HCT116 (cell line): ENCODE measurements around the gene OR6S1. TPM values are rescaled to one million over a fixed set of nuclear protein-coding genes. Genes with fewer than 3 reads are reported as not detected.

ENCODE experiments used
- ATAC-seq: fragments of 200-7000 bp; cut with Tn5 transposase; 2 replicates; pipeline ENCODE4 v1.9.1; 2020; ENCODE audit warnings: mild to moderate bottlenecking, moderate library complexity
- BruUV-seq: library from RNA; stranded (reverse); fragments of 400-500 nt; replicated peaks from 2 replicates; lab custom pipeline; 2021; lab: Mats Ljungman, UMichigan
- CTCF ChIA-PET: fragments of 300-600 bp; sonication (Branson Sonifier 250); formaldehyde crosslinking; loops from one replicate; lab custom pipeline; 2021; ENCODE audit warnings: antibody characterized with exemption; lab: Charles Lee
- POLR2A ChIA-PET: fragments of 300-600, 350-600 bp; sonication (Branson Sonifier 250); formaldehyde crosslinking; loops from one replicate; lab custom pipeline; 2021; ENCODE audit warnings: antibody characterized with exemption; lab: Charles Lee
- RAD21 ChIA-PET, 2 experiments: fragments of 300-600 bp; sonication (Branson Sonifier 250); formaldehyde crosslinking; loops; one replicate each; lab custom pipeline; 2023; ENCODE audit warnings: low total read pairs in 2 of 2; ENCODE audit not compliant: uncharacterized antibody in 2 of 2, unreplicated experiment in 2 of 2, low non-redundant PET in 1 of 2; lab: Charles Lee
- DNase-seq: peaks from one replicate; pipeline ENCODE4 v3.0.0-alpha.2; 2010; ENCODE audit warnings: low read depth, low spot score
- H2AFZ ChIP-seq: fragments of 200-600 bp; shearing (Covaris generic), sonication (generic); 2 replicates; pipeline ENCODE4 v1.6.1; 2017; ENCODE audit warnings: low read depth, mixed run types, mixed read lengths, antibody characterized with exemption, low read length; ENCODE audit not compliant: poor library complexity, severe bottlenecking
- H3K27ac ChIP-seq: 2 replicates; pipeline ENCODE4 v1.5.1; 2012; ENCODE audit warnings: low read depth, low read length
- H3K27me3 ChIP-seq: fragments of 200-600 bp; sonication (generic); 2 replicates; pipeline ENCODE4 v1.6.1; 2016; ENCODE audit warnings: mixed run types, low read length, mixed read lengths; ENCODE audit not compliant: insufficient read depth
- H3K36me3 ChIP-seq, 2 experiments: fragments of 200-500 bp in 1 of 2; fragments of 200-600 bp in 1 of 2; sonication (Bioruptor generic) in 1 of 2; sonication (generic) in 1 of 2; 2 replicates each; pipeline versions ENCODE4 v1.5.1 to v1.6.1; 2014 to 2016; ENCODE audit warnings: low read length in 2 of 2, inconsistent platforms in 1 of 2, mixed read lengths in 1 of 2, mixed run types in 1 of 2; ENCODE audit not compliant: insufficient read depth in 2 of 2, control insufficient read depth in 1 of 2
- H3K4me1 ChIP-seq, 2 experiments: fragments of 200-600 bp in 1 of 2; sonication (generic) in 1 of 2; 2 replicates each; pipeline versions ENCODE4 v1.5.1 to v1.6.1; 2012 to 2017; ENCODE audit warnings: low read length in 2 of 2, inconsistent platforms in 1 of 2, mild to moderate bottlenecking in 1 of 2, mixed read lengths in 1 of 2, mixed run types in 1 of 2, moderate library complexity in 1 of 2; ENCODE audit not compliant: insufficient read depth in 2 of 2, control insufficient read depth in 1 of 2
- H3K4me2 ChIP-seq: fragments of 200-600 bp; sonication (generic); 2 replicates; pipeline ENCODE4 v1.6.1; 2017; ENCODE audit warnings: mixed run types, low read length, mixed read lengths
- H3K4me3 ChIP-seq, 2 experiments: fragments of 200-600 bp in 1 of 2; sonication (generic) in 1 of 2; replicated peaks in 1 of 2; 2 replicates each; pipeline ENCODE4 v1.5.1; 2011 to 2016; ENCODE audit warnings: low read length in 2 of 2, control low read depth in 1 of 2, low read depth in 1 of 2, mild to moderate bottlenecking in 1 of 2, mixed read lengths in 1 of 2, mixed run types in 1 of 2
- H3K79me2 ChIP-seq: fragments of 200-600 bp; sonication (generic); 2 replicates; pipeline ENCODE4 v1.6.1; 2017; ENCODE audit warnings: mild to moderate bottlenecking, mixed run types, low read length, moderate library complexity, mixed read lengths; ENCODE audit not compliant: insufficient read depth
- H3K9ac ChIP-seq: fragments of 200-600 bp; sonication (generic); 2 replicates; pipeline ENCODE4 v1.6.1; 2016; ENCODE audit warnings: low read length, mixed read lengths
- H3K9me2 ChIP-seq: fragments of 200-600 bp; sonication (generic), shearing (Covaris generic); 2 replicates; pipeline ENCODE4 v1.6.1; 2017; ENCODE audit warnings: mixed run types, mild to moderate bottlenecking, moderate library complexity; ENCODE audit not compliant: insufficient read depth
- H3K9me3 ChIP-seq, 2 experiments: fragments of 200-500 bp in 1 of 2; fragments of 200-600 bp in 1 of 2; sonication (Bioruptor generic) in 1 of 2; sonication (generic) in 1 of 2; 2 replicates each; pipeline ENCODE4 v1.6.1; 2014 to 2017; ENCODE audit warnings: low read length in 2 of 2, mixed read lengths in 2 of 2, inconsistent platforms in 1 of 2, low read depth in 1 of 2, mild to moderate bottlenecking in 1 of 2, mixed run types in 1 of 2, moderate library complexity in 1 of 2; ENCODE audit not compliant: control insufficient read depth in 1 of 2, insufficient read depth in 1 of 2
- H4K20me1 ChIP-seq: fragments of 200-600 bp; sonication (generic), shearing (Covaris generic); 2 replicates; pipeline ENCODE4 v1.6.1; 2017; ENCODE audit warnings: mixed run types, mild to moderate bottlenecking, moderate library complexity; ENCODE audit not compliant: insufficient read depth
- CBX3 ChIP-seq: IDR thresholded peaks from 2 replicates; pipeline ENCODE4 v1.6.1; 2012; ENCODE audit warnings: low read depth
- EGR1 ChIP-seq: IDR thresholded peaks from 2 replicates; pipeline ENCODE4 v1.6.1; 2012; ENCODE audit warnings: low read depth
- ELF1 ChIP-seq: IDR thresholded peaks from 2 replicates; pipeline ENCODE4 v1.6.1; 2012; ENCODE audit warnings: low read depth, borderline replicate concordance
- EZH2 ChIP-seq: fragments of 200-600 bp; sonication (generic); IDR thresholded peaks from 2 replicates; pipeline ENCODE4 v1.6.1; 2017; ENCODE audit warnings: antibody characterized with exemption, mixed run types
- JUND ChIP-seq: IDR thresholded peaks from 2 replicates; pipeline ENCODE4 v1.6.1; 2012
- MAX ChIP-seq: IDR thresholded peaks from 2 replicates; pipeline ENCODE4 v1.6.1; 2012
- POLR2AphosphoS5 ChIP-seq: IDR thresholded peaks from 2 replicates; pipeline ENCODE4 v1.6.1; 2011; ENCODE audit warnings: mild to moderate bottlenecking, low read depth, low read length, moderate library complexity
- REST ChIP-seq: IDR thresholded peaks from 2 replicates; pipeline ENCODE4 v1.6.1; 2012; ENCODE audit warnings: low read depth
- TCF7L2 ChIP-seq: IDR thresholded peaks from 2 replicates; pipeline ENCODE4 v1.7.0; 2011; ENCODE audit warnings: borderline replicate concordance, inconsistent platforms; ENCODE audit not compliant: insufficient read depth, insufficient read length; ENCODE audit errors: extremely low read depth
- YY1 ChIP-seq: IDR thresholded peaks from 2 replicates; pipeline ENCODE4 v1.6.1; 2011; ENCODE audit warnings: low read length, low read depth, moderate library complexity, mild to moderate bottlenecking; ENCODE audit not compliant: insufficient replicate concordance; ENCODE audit errors: extremely low read depth
- intact Hi-C: fragments of 100-400 bp; cut with micrococcal nuclease; formaldehyde crosslinking; loops from 2 replicates; pipeline ENCODE4 v1.10.0; 2022
- total RNA-seq: library from RNA; stranded (reverse); gene quantifications from one replicate; pipeline ENCODE4 v1.2.1, GENCODE V29; 2021; ENCODE audit not compliant: unreplicated experiment
- TF ChIP-seq, protein P1 (sequence below), 3 experiments: fragments of 200-600 bp in 1 of 3; sonication (generic) in 1 of 3; IDR thresholded peaks in 2 of 3; conservative IDR thresholded peaks in 1 of 3; 2 replicates each; pipeline ENCODE4 v1.5.1; 2012 to 2017; ENCODE audit warnings: low read depth in 2 of 3, low read length in 2 of 3, antibody characterized with exemption in 1 of 3, borderline replicate concordance in 1 of 3, control low read depth in 1 of 3, mild to moderate bottlenecking in 1 of 3, mixed read lengths in 1 of 3, mixed run types in 1 of 3, moderate library complexity in 1 of 3; ENCODE audit not compliant: insufficient read depth in 1 of 3
- TF ChIP-seq, protein P2 (sequence below): IDR thresholded peaks from 2 replicates; pipeline ENCODE4 v1.6.1; 2012

OR6S1 gene
- total RNA-seq, 1 experiment from 2014 or later, result not detected

GRCh38 chr14:20683125-20683890 is 41.8 kb upstream of the OR6S1 start:
- CTCF ChIA-PET, result interaction anchor here (0.8 to 6.1 kb wide), 10 partner anchors 20 to 357 kb away, joined by 3 to 59 read pairs (median 5); no protein-coding TSS in a partner anchor
- ATAC-seq (peak; percentile 60), DNase-seq (peak; percentile 91)
- peak overlapping the region; percentile 97 for H3K27ac ChIP-seq
- no TSS peak for BruUV-seq
- no peaks in the 10 kb centered on the region for H4K20me1 ChIP-seq
- peak overlapping the region; percentile 65 to 72 for H3K4me3 ChIP-seq
- peak overlapping the region; percentile 96 for H3K4me2 ChIP-seq
- RAD21 ChIA-PET, result interaction anchor here (0.8 to 1.1 kb wide), 4 partner anchors 26 to 70 kb away, joined by 3 read pairs; no protein-coding TSS in a partner anchor
- intact Hi-C loops, result loop anchor here (1.0 to 5.0 kb wide), 4 partner anchors 70 to 304 kb away; partner anchors contain the start of genes METTL17 and PNP
- peak; percentile 77; the same call in 1 of the 2 replicates for TF ChIP-seq CBX3
- TF ChIP-seq, protein P1, sequence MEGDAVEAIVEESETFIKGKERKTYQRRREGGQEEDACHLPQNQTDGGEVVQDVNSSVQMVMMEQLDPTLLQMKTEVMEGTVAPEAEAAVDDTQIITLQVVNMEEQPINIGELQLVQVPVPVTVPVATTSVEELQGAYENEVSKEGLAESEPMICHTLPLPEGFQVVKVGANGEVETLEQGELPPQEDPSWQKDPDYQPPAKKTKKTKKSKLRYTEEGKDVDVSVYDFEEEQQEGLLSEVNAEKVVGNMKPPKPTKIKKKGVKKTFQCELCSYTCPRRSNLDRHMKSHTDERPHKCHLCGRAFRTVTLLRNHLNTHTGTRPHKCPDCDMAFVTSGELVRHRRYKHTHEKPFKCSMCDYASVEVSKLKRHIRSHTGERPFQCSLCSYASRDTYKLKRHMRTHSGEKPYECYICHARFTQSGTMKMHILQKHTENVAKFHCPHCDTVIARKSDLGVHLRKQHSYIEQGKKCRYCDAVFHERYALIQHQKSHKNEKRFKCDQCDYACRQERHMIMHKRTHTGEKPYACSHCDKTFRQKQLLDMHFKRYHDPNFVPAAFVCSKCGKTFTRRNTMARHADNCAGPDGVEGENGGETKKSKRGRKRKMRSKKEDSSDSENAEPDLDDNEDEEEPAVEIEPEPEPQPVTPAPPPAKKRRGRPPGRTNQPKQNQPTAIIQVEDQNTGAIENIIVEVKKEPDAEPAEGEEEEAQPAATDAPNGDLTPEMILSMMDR (IDR thresholded peaks at IDR 0.05 in 2 of 3, conservative IDR thresholded peaks at IDR 0.05 in 1 of 3; ENCODE audit: borderline replicate concordance in 1 of 3, insufficient read depth in 1 of 3, low read depth in 2 of 3, low read length in 2 of 3), result no peak
- TF ChIP-seq JUND, result no peak
- no peak for TF ChIP-seq EGR1
- TF ChIP-seq, protein P2, sequence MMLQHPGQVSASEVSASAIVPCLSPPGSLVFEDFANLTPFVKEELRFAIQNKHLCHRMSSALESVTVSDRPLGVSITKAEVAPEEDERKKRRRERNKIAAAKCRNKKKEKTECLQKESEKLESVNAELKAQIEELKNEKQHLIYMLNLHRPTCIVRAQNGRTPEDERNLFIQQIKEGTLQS, result peak; percentile 98
- TF ChIP-seq ELF1, result no peak
- TF ChIP-seq YY1, result peak; percentile 35
- no peak for TF ChIP-seq TCF7L2
- TF ChIP-seq POLR2AphosphoS5, result no peak
- peak; percentile 21; the same call in 1 of the 2 replicates for TF ChIP-seq MAX
- no peak for TF ChIP-seq REST
- no peak for TF ChIP-seq EZH2
- H3K4me1 ChIP-seq, result peaks cover 27 to 64% of the 10 kb centered on the region in 2 experiments
- H3K9ac ChIP-seq, result peak overlapping the region; percentile 74
- POLR2A ChIA-PET, result interaction anchor here (0.7 to 6.1 kb wide), 8 partner anchors 20 to 340 kb away, joined by 3 to 47 read pairs (median 4); partner anchors contain the start of gene PARP2
- H3K27me3 ChIP-seq, result no peaks in the 10 kb centered on the region
- H3K9me2 ChIP-seq, result no peaks in the 10 kb centered on the region
- no peaks in the 10 kb centered on the region for H3K79me2 ChIP-seq
- H3K36me3 ChIP-seq, result no peaks in the 10 kb centered on the region
- H2AFZ ChIP-seq, result peak overlapping the region; percentile 89
- no peaks in the 10 kb centered on the region for H3K9me3 ChIP-seq
